Measurements from ENCODE around the gene AGAP9. TPM values are rescaled to one million over a fixed set of nuclear protein-coding genes. Genes with fewer than 3 reads are reported as not detected.

Gene AGAP9
- 3.5 and 11.4 TPM in 2 replicates for total RNA-seq

GRCh38 chr10:47523475-47523874, at the start of gene AGAP9:
Gene AGAP9 (minus strand): TSS chr10:47523638. CDS start chr10:47523526, 112 bp downstream.

GRCh38 chr10:47491600-47491999, 31.8 kb downstream of the AGAP9 start, which contains the start of gene FAM25G:
Gene FAM25G (minus strand): TSS chr10:47491700. CDS start chr10:47491674, 26 bp downstream.

DNA sequence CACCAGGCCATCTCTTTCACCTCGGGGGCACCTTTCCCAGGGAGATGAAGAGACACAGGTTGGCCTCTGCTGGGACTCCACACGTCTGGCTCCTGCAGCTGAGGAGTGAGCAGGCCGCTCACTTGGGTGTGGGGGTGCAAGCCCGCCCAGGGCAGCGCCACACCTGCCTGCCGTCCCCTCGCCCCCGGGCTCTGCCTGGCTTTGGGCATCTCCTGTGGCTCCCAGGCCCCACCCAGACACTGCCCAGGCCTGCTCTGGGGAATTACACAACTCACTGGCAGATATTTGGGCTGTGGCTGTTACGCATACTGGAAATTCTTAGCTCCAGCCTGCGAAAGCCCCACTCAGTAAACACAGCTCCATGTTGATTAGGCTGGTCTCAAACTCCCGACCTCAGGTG, 39.5 kb downstream of the AGAP9 start, which contains the start of gene ANXA8:
ANXA8 (minus strand) TSS at position 193 of the 400 bp plus-strand sequence; CDS start at position 11, 182 bp downstream.

Small RNA genes within 50 kb of the gene (small RNA-seq; reads per million reads assigned to genes)
- gene AL591684.3 (not detected), gene RNA5SP312 (not detected)

Other genes with a start within 250 kb of the AGAP9 start
- not detected in 2 replicates for gene GDF10, start 223.4 kb downstream of the AGAP9 start, total RNA-seq
- gene GDF2, start 201.2 kb downstream of the AGAP9 start, total RNA-seq: not detected in 2 replicates
- not detected in 2 replicates for gene RBP3, start 175.3 kb downstream of the AGAP9 start, total RNA-seq
- gene ZNF488, start 139.3 kb downstream of the AGAP9 start, total RNA-seq: 2.7 and 5.0 TPM in 2 replicates
- 734 and 768 TPM in 2 replicates for gene ANXA8, start 39.5 kb downstream of the AGAP9 start, total RNA-seq
- 9.0 TPM in 1 of 2 replicates, not detected in the other for gene FAM25G, start 31.9 kb downstream of the AGAP9 start, total RNA-seq
- under 0.01 TPM in 1 of 2 replicates, not detected in the other for gene SYT15B, start 240.0 kb upstream of the AGAP9 start, total RNA-seq

Measured in placental epithelial cell (primary cell).